Tongue (tissue), 2 donors: ENCODE data around the gene CCDC200. TPM values are rescaled to one million over a fixed set of nuclear protein-coding genes. Genes with fewer than 3 reads are reported as not detected.
"Not testable (repeated sequence)": the region's sequence is repeated elsewhere in the genome, so short reads cannot be mapped to it uniquely, and the experiment has no call there.

Experiments
- DNase-seq: peaks from one replicate; pipeline ENCODE4 v3.0.0-alpha.2; 2015
- total RNA-seq: library from RNA; depleted of rRNA; stranded (reverse); fragments of >200 nt; gene quantifications from one replicate; pipeline ENCODE4 v1.2.3, GENCODE V29; 2014

Gene CCDC200
- total RNA-seq, 1 donor from 2014 or later: not detected

GRCh38 chr17:43216369-43216761 is 12.1 kb downstream of the CCDC200 start:
- no peak for DNase-seq

DNA sequence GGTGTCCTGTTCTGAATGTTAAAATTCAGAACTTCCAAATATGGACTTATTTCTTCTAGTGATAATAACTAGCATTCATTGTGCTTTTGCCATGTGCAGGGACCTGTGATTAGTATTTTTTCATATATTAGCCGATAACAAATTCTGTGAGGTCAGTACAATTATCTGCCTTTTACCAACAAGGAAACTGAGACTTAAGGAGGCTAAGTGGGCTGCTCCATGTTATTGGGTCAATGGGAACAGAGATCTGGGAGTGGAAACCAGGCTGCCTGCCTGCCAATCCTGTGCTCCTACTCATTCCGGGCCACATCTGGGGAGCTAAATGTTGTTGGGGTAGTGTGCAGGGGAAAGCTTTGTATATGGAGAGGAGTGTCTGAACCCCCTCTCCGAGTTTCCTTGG is 13.1 kb downstream of the CCDC200 start:
- DNase-seq: no peak

DNA sequence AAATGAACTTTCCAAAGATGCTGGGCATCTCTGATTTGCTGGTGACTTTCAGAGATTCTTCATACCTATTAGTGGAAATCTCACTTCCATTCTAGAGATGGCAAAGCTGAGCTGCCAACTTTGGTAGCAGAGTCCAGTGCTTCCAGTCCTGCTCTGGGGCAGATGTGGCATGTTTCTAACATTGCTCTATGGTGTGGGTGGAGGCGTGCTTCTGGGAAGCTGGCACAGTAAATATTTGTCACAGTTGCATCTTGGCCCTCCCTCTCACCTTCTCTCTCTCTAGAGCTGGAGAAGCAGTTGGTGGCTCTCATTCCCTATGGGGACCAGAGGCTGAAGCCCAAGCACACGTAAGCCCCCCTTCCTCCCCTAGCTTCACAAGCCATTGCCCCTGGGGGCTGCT is 14.9 kb downstream of the CCDC200 start:
- no peak for DNase-seq

DNA sequence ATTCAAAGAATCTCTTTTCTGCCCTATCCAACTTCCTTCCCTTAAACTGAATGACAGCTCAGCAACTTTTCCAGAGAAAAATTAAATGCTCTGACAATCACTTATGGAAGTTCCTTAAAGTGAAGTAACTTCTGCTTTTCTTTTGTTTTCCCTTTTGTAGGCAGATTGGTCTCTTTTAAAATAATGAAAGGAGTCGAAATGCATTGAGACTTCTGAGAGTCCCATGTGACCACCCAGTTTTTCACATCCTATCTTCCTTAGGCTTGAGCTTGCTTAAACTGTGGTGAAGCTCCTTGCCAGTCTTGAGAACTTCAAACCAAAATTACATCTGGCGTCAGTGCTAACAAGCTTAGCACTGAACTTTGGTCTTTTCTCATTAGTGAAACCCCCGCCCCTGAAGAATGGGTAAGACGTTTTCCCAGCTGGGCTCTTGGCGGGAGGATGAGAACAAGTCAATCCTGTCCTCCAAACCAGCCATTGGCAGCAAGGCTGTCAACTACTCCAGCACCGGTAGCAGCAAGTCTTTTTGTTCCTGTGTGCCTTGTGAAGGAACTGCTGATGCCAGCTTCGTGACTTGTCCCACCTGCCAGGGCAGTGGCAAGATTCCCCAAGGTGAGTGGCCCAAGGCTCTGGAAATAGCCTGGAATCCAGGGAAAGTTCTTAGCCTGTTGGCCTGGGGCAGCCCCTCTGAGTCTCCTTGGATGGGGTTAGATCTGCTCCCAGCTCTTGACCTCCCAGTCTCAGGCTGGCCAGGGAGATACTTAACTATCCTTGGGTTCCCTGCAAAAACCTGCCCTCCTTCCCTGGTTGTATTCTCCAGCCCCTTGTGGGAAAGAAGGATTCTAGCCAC is 15.6 kb downstream of the CCDC200 start:
- DNase-seq: peak; percentile 9

- DNase-seq: peak; percentile 92
Measured at GRCh38 chr17:43211480-43212402, 16.7 kb downstream of the CCDC200 start, which contains the start of gene TMEM106A. Gene TMEM106A (plus strand): TSS chr17:43211875. CDS start chr17:43213042, 1,167 bp downstream.

- no peak for DNase-seq
Measured at GRCh38 chr17:43211123-43211479, 17.3 kb downstream of the CCDC200 start.

DNA sequence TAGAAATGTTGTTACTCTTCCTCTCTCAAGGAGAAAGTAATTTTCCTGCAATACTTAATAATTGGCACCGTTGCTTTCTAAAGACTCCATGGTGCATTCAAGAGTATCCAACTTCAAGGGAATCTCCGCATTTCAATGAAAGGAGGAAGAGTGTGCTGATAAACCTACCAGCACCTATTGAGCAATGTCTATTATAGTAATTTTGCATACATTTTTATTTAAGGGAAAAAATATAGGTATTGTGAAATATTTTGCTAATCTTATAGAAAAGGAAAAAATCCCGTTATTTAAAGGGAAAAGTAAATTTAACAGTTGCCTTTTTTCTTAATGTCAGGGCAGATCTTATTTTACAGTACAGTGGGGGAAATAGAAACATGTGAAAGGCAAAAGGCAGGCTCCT is 17.8 kb downstream of the CCDC200 start:
- DNase-seq: no peak

DNA sequence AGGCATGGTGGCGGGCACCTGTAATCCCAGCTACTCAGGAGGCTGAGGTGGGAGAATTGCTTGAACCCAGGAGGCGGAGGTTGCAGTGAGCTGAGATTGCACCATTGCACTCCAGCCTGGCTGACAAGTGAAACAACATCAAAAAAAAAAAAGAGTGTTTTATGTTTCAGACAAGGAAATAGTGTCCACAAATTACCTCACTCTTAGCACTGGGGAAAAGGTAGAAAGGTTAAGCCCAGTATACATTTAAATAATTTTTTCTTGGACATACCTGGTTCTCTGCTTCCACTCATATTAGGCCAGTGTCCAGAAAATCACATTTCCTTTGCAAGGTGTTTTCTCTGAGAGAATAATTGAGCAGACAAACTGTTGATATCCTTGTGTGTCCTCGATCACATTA is 25.4 kb downstream of the CCDC200 start:
- not testable (repeated sequence) for DNase-seq

DNA sequence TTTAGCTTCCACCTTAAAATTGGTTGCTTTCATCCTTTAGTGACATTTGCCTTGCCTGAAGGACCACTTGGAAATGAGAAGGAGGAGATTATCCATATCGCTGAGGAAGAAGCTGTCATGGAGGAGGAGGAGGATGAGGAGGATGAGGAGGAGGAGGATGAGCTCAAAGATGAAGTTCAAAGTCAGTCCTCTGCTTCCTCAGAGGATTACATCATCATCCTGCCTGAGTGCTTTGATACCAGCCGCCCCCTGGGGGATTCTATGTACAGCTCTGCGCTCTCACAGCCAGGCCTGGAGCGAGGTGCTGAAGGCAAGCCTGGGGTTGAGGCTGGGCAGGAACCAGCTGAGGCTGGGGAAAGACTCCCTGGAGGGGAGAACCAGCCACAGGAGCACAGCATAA is 28.3 kb downstream of the CCDC200 start:
- DNase-seq: no peak

DNA sequence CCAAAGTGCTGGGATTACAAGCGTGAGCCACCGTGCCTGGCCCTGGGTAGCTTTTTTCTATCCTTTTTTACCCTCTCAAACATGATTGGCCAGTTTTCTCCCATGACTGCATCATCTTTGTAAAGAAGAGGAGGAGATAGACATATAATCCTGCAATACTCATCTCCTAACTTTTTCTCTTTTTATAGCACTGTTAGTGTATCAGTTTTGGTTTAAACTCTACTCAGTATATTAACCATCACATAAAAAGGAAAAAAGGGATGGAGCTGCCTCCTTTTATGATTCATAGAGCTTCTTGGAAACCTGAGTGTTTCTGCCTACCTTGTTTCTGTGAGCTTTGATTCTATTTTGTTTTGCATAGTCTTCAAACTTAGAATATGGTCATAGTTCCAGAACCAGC is 28.8 kb downstream of the CCDC200 start:
- DNase-seq: no peak

DNA sequence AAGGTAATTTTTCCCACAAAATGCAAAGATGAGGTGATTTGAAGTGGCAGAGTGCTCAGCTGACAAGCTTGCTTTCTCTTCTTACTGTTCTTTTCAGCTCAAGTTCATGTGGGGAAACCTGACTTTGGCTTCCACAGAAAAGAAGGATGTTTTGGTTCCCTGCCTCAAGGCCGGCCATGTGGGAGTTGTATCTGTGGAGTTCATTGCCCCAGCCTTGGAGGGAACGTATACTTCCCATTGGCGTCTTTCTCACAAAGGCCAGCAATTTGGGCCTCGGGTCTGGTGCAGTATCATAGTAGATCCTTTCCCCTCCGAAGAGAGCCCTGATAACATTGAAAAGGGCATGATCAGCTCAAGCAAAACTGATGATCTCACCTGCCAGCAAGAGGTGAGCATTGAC is 35.2 kb downstream of the CCDC200 start:
- no peak for DNase-seq

- not testable (repeated sequence) for DNase-seq
Measured at GRCh38 chr17:43186656-43187055, 41.8 kb downstream of the CCDC200 start.

GRCh38 chr17:43183921-43184320 is 44.5 kb downstream of the CCDC200 start:
- DNase-seq: no peak

GRCh38 chr17:43176119-43176570 is 52.3 kb downstream of the CCDC200 start:
- no peak for DNase-seq

GRCh38 chr17:43175213-43176118 is 53.0 kb downstream of the CCDC200 start:
- no peak for DNase-seq

- DNase-seq: peak; percentile 84
Measured at GRCh38 chr17:43171586-43172487, 56.6 kb downstream of the CCDC200 start.
